GM18867 (cell line): Measurements from ENCODE around the gene MACROD2.

ENCODE experiments used
- ATAC-seq: cut with Tn5 transposase; IDR thresholded peaks from one replicate; pipeline ENCODE4 v1.9.1; 2021; ENCODE audit warnings: mild to moderate bottlenecking, moderate library complexity; ENCODE audit not compliant: unreplicated experiment

The MACROD2 gene

GRCh38 chr20:15842872-15843271 is 1847.6 kb downstream of the MACROD2 start:
- peak; percentile 43 for ATAC-seq

- ATAC-seq, result no peak
Observed at GRCh38 chr20:15843777-15844176, 1848.5 kb downstream of the MACROD2 start.

- no peak for ATAC-seq
Observed at GRCh38 chr20:15847196-15847784, 1852.0 kb downstream of the MACROD2 start.

GRCh38 chr20:15848126-15848525 is 1852.8 kb downstream of the MACROD2 start:
- no peak for ATAC-seq

DNA sequence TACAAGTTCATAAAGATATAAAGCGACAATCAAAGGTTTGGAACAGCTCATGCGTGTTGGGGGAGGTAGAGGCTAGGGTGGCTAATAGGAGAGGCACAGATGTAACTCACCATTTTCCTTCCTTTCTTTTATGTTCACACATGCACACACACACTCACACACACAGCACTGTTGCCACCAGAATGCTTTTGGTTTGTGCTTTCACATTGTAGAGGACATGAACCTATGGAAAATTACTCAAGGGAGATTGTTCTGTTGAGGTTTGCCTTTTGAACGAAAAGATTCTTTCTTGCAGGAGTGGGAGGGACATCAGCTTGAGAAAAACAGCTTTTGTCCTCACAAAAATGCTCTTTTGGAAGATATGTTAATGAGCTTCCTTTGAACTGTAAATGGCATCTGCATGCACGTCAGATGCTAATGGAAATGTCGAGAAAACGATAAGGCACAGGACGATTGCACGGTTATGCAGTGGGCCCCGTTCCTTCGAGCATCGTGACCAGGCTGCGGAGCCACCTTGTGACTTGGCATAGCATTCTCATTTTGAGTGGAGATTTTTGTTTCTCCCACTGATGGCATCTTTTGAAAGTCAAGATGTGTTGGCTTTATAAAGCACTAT is 1853.8 kb downstream of the MACROD2 start:
- ATAC-seq, result no peak

- no peak for ATAC-seq
Observed at GRCh38 chr20:15851576-15852215, 1856.4 kb downstream of the MACROD2 start.

- no peak for ATAC-seq
Observed at GRCh38 chr20:15854911-15855310, 1859.6 kb downstream of the MACROD2 start.

GRCh38 chr20:15857173-15857784 is 1862.0 kb downstream of the MACROD2 start:
- ATAC-seq, result peak; percentile 57

GRCh38 chr20:15859061-15859460 is 1863.7 kb downstream of the MACROD2 start:
- no peak for ATAC-seq

GRCh38 chr20:15860850-15861249 is 1865.5 kb downstream of the MACROD2 start:
- ATAC-seq, result no peak

DNA sequence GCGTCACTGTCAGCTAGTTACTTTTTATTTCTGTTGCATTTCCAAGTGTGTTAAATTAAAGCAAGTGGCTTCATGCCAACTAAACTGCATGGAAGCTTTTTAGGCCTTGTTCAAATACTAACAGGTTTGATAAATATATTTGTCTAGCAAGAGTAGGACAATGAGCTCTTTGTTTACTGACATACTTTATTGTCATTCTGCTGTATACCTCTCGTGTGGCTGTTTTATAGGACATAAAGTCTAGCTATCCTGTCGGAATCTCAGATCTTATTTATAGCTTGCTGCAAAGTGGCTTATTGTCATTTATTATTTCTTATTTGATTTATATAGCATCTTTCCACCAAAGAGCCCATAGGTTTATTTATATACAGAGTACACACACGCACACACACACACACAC is 1866.9 kb downstream of the MACROD2 start:
- no peak for ATAC-seq

DNA sequence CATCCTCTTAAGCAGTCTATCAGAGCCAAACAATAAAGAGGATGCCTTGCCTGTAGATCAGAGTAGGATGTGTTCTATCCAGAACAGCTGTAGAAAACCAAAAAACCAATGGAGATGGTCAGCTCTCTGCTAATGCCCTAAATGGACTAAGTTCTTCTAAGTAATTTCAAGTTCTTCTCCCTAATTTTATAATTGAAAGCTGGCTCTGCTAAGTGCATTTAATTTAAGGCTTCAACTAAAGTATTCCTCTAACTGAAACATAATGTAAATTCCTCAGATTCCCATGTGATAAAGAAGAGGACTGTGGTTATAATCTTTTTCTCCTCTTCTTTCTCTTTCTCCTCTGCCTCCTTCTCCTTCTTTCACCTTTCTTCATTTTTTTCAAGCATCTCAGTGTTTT is 1868.4 kb downstream of the MACROD2 start:
- no peak for ATAC-seq

GRCh38 chr20:15865553-15865952 is 1870.2 kb downstream of the MACROD2 start:
- ATAC-seq, result no peak

- ATAC-seq, result no peak
Observed at GRCh38 chr20:15866916-15867730, 1871.8 kb downstream of the MACROD2 start.

DNA sequence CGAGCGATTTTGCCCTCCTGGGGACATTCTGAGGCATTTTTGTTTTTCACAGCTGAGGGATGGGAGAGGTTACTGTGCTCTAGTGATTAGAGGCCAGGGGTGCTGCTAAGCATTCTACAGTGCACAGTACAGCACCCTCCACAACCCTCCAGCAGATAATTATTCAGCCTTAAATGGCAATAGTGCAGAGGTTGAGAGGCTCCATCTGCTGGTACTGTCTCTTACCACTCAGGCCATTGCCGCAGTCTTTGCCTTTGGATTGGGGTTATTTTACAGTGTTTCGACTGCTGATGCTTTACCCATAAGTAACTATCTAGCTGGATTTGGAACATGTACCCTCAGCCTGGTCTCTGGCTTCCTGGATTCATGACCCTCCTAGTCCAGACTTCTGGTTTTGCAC is 1872.6 kb downstream of the MACROD2 start:
- no peak for ATAC-seq

GRCh38 chr20:15875446-15875845 is 1880.1 kb downstream of the MACROD2 start:
- no peak for ATAC-seq

- no peak for ATAC-seq
Observed at GRCh38 chr20:15882553-15882952, 1887.2 kb downstream of the MACROD2 start.

- no peak for ATAC-seq
Observed at GRCh38 chr20:15886250-15886649, 1890.9 kb downstream of the MACROD2 start.

GRCh38 chr20:15887387-15887786 is 1892.1 kb downstream of the MACROD2 start:
- no peak for ATAC-seq

- ATAC-seq, result no peak
Observed at GRCh38 chr20:15889061-15889460, 1893.7 kb downstream of the MACROD2 start.
